ENCODE results near the gene ITGA2B.

Gene ITGA2B

DNA sequence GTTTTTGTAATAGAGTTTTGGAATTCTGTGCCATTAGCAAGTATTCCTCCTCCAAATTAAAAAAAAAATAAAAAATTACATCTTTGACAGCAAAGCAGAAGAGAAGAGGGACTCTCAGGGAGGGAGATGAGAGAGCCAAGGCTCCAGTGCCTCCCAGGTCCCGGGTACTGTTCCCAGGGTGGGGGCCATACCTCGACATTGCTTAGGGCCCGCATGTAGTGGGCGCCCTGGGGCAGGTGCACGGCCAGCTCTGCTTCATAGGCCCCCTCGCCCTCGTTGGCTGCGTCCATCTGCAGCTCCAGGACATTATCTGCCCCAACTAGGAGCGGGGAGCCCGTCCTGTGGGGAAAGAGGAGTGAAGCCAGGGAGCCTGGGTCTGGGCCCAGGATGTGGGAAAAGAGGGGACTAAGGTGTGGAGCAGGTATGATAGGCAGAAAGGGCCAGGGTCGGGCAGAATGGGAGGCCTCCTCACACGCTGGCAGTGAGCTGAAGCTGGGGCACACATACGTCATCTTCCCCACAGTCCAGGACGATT is 11.2 kb downstream of the ITGA2B start:
- no peaks in the 10 kb centered on the region for H4K20me1 ChIP-seq (ENCODE audit: insufficient read depth, low read length, poor library complexity, severe bottlenecking)
- no peaks in the 10 kb centered on the region for H3K36me3 ChIP-seq (ENCODE audit: insufficient read depth, low read length)
- H3F3A ChIP-seq (ENCODE audit: low read depth): no peaks in the 10 kb centered on the region
- no peak overlapping the region for H3K9ac ChIP-seq (ENCODE audit: low read depth, low read length, poor library complexity, severe bottlenecking)
- no peak overlapping the region for H2AFZ ChIP-seq (ENCODE audit: low read length)
- no peak overlapping the region for H3K4me3 ChIP-seq (ENCODE audit: low read length, poor library complexity, severe bottlenecking)
- H3K27me3 ChIP-seq (ENCODE audit: insufficient read depth, low read length, poor library complexity, severe bottlenecking): no peaks in the 10 kb centered on the region
- no peaks in the 10 kb centered on the region for H3K79me2 ChIP-seq (ENCODE audit: insufficient read depth, low read length)
- H3K9me2 ChIP-seq (replicated peaks; ENCODE audit: low read depth, low read length): no peaks in the 10 kb centered on the region
- no peaks in the 10 kb centered on the region for H3K4me1 ChIP-seq (ENCODE audit: insufficient read depth, low read length, poor library complexity, severe bottlenecking)
- TF ChIP-seq, protein P1, sequence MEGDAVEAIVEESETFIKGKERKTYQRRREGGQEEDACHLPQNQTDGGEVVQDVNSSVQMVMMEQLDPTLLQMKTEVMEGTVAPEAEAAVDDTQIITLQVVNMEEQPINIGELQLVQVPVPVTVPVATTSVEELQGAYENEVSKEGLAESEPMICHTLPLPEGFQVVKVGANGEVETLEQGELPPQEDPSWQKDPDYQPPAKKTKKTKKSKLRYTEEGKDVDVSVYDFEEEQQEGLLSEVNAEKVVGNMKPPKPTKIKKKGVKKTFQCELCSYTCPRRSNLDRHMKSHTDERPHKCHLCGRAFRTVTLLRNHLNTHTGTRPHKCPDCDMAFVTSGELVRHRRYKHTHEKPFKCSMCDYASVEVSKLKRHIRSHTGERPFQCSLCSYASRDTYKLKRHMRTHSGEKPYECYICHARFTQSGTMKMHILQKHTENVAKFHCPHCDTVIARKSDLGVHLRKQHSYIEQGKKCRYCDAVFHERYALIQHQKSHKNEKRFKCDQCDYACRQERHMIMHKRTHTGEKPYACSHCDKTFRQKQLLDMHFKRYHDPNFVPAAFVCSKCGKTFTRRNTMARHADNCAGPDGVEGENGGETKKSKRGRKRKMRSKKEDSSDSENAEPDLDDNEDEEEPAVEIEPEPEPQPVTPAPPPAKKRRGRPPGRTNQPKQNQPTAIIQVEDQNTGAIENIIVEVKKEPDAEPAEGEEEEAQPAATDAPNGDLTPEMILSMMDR (conservative IDR thresholded peaks at IDR 0.05; ENCODE audit: low read length): no peak
- TF ChIP-seq EZH2phosphoT487 (IDR thresholded peaks at IDR 0.05; ENCODE audit: borderline replicate concordance): no peak
- H3K4me2 ChIP-seq (ENCODE audit: low read depth, low read length, poor library complexity, severe bottlenecking): no peak overlapping the region
- H3K9me3 ChIP-seq (ENCODE audit: insufficient read depth, low read depth, low read length): no peaks in the 10 kb centered on the region

DNA sequence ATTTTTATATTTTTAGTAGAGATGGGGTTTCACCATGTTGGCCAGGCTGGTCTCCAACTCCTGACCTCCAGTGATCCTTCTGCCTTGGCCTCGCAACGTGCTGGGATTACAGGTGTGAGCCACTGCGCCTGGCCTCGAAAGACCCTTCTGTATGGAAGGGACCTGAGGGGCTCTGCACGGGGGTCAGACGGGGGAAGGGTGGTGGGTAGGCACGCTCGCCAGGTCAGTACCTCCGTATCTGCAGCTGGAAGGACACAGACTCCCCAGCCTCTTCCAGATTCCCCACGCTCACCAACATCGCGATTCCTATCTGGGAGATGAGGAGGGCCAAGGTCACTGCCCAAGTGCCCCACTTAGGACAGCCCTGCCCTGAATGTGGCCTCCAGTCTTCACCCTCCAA is 12.7 kb downstream of the ITGA2B start:
- Histone ChIP-seq H2AFZ (ENCODE audit: low read length) (no peak overlapping the region), H3K4me1 (ENCODE audit: insufficient read depth, low read length, poor library complexity, severe bottlenecking) (no peaks in the 10 kb centered on the region), H3K36me3 (ENCODE audit: insufficient read depth, low read length) (no peaks in the 10 kb centered on the region), H3K9ac (ENCODE audit: low read depth, low read length, poor library complexity, severe bottlenecking) (no peak overlapping the region), H3K4me3 (ENCODE audit: low read length, poor library complexity, severe bottlenecking) (no peak overlapping the region), H3K4me2 (ENCODE audit: low read depth, low read length, poor library complexity, severe bottlenecking) (no peak overlapping the region), H3K9me3 (ENCODE audit: insufficient read depth, low read depth, low read length) (no peaks in the 10 kb centered on the region), H3K79me2 (ENCODE audit: insufficient read depth, low read length) (no peaks in the 10 kb centered on the region), H4K20me1 (ENCODE audit: insufficient read depth, low read length, poor library complexity, severe bottlenecking) (no peaks in the 10 kb centered on the region), H3K27me3 (ENCODE audit: insufficient read depth, low read length, poor library complexity, severe bottlenecking) (no peaks in the 10 kb centered on the region), H3F3A (ENCODE audit: low read depth) (no peaks in the 10 kb centered on the region), H3K9me2 (replicated peaks; ENCODE audit: low read depth, low read length) (no peaks in the 10 kb centered on the region)
- TF ChIP-seq, protein P1 (conservative IDR thresholded peaks at IDR 0.05; ENCODE audit: low read length): no peak
- no peak for TF ChIP-seq EZH2phosphoT487 (IDR thresholded peaks at IDR 0.05; ENCODE audit: borderline replicate concordance)

DNA sequence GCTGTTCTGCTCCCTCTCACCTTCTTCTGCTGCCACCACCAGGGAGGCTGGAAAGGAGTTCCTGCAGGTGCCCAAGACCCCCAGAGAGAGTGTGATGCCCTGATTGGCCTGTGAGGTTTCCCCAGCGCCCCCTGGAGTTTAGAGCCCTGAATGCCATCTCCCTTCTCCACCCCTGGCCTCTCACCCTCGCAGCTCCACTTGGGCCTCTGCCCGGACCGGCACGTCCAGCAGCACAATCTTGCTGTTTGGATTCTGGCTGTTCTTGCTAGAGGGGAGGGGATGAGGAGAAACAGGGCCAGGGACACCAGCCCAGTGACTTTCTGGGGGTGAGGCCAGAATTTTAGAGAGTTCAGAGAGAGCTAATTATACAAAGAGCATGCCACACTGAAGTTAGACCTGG is 13.3 kb downstream of the ITGA2B start:
- H3K4me2 ChIP-seq (ENCODE audit: low read depth, low read length, poor library complexity, severe bottlenecking): no peak overlapping the region
- H3K4me3 ChIP-seq (ENCODE audit: low read length, poor library complexity, severe bottlenecking): no peak overlapping the region

More for the DNA sequence above, 13.3 kb downstream of the ITGA2B start:
- Histone ChIP-seq H3K9ac (ENCODE audit: low read depth, low read length, poor library complexity, severe bottlenecking) (no peak overlapping the region), H3K79me2 (ENCODE audit: insufficient read depth, low read length) (no peaks in the 10 kb centered on the region), H2AFZ (ENCODE audit: low read length) (no peak overlapping the region), H3F3A (ENCODE audit: low read depth) (no peaks in the 10 kb centered on the region), H3K9me2 (replicated peaks; ENCODE audit: low read depth, low read length) (no peaks in the 10 kb centered on the region), H3K4me1 (ENCODE audit: insufficient read depth, low read length, poor library complexity, severe bottlenecking) (no peaks in the 10 kb centered on the region), H4K20me1 (ENCODE audit: insufficient read depth, low read length, poor library complexity, severe bottlenecking) (no peaks in the 10 kb centered on the region), H3K36me3 (ENCODE audit: insufficient read depth, low read length) (no peaks in the 10 kb centered on the region), H3K27me3 (ENCODE audit: insufficient read depth, low read length, poor library complexity, severe bottlenecking) (no peaks in the 10 kb centered on the region), H3K9me3 (ENCODE audit: insufficient read depth, low read depth, low read length) (no peaks in the 10 kb centered on the region)
- no peak for TF ChIP-seq EZH2phosphoT487 (IDR thresholded peaks at IDR 0.05; ENCODE audit: borderline replicate concordance)
- TF ChIP-seq, protein P1 (conservative IDR thresholded peaks at IDR 0.05; ENCODE audit: low read length): peak; percentile 69

Measured in Loucy (cell line).